AG10803 (cell line): ENCODE results near the gene SCGN.

Experiments used
- DNase-seq: peaks from one replicate; pipeline ENCODE4 v3.0.0; 2010; ENCODE audit warnings: low read depth
- H3K4me3 ChIP-seq: 2 replicates; pipeline ENCODE4 v1.5.1; 2011; ENCODE audit warnings: mild to moderate bottlenecking, low read length, control low read depth
- TF ChIP-seq, protein P1 (sequence below): conservative IDR thresholded peaks from 2 replicates; pipeline ENCODE4 v1.5.1; 2011; ENCODE audit warnings: mild to moderate bottlenecking, low read length, control low read depth, inconsistent platforms

Gene SCGN

DNA sequence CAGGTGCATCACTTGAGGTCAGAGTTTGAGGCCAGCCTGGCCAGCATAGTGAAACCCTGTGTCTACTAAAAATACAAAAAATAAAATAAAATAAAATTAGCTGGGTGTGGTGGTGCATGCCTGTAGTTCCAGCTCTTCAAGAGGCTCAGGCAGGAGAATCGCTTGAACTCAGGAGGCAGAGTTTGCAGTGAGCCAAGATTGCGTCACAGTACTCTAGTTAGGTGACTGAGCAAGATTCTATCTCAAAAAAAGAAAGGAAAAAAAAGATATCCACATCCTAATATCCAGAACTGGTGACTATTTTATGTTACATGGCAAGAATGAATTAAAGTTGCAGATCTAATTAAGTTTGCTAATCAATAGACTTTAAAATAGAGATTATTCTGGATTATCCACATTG lies 32.5 kb downstream of the SCGN start:
- TF ChIP-seq, protein P1, sequence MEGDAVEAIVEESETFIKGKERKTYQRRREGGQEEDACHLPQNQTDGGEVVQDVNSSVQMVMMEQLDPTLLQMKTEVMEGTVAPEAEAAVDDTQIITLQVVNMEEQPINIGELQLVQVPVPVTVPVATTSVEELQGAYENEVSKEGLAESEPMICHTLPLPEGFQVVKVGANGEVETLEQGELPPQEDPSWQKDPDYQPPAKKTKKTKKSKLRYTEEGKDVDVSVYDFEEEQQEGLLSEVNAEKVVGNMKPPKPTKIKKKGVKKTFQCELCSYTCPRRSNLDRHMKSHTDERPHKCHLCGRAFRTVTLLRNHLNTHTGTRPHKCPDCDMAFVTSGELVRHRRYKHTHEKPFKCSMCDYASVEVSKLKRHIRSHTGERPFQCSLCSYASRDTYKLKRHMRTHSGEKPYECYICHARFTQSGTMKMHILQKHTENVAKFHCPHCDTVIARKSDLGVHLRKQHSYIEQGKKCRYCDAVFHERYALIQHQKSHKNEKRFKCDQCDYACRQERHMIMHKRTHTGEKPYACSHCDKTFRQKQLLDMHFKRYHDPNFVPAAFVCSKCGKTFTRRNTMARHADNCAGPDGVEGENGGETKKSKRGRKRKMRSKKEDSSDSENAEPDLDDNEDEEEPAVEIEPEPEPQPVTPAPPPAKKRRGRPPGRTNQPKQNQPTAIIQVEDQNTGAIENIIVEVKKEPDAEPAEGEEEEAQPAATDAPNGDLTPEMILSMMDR: no peak
- H3K4me3 ChIP-seq: no peak overlapping the region
- DNase-seq: no peak

DNA sequence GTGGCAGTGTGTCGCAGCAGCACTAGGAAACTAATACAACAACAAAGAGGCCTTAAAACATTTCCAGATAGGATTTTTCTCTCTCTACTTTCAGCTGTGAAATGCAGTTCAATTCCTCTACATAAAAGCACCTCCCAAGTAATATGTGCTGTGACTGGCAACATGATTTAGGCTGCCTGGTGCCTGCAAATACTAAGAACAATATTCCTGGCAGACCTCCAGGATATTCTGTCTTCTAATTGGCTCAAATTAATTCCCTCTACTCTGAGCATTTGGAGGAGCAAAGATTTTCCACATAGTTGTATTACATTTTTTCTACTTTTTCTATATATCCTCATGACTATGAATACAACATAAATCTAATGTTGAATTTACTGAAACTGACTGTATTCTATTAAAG lies 33.2 kb downstream of the SCGN start:
- DNase-seq: no peak
- no peak overlapping the region for H3K4me3 ChIP-seq
- TF ChIP-seq, protein P1: no peak

GRCh38 chr6:25685896-25686295 lies 33.9 kb downstream of the SCGN start:
- no peak overlapping the region for H3K4me3 ChIP-seq
- no peak for DNase-seq
- TF ChIP-seq, protein P1: no peak

DNA sequence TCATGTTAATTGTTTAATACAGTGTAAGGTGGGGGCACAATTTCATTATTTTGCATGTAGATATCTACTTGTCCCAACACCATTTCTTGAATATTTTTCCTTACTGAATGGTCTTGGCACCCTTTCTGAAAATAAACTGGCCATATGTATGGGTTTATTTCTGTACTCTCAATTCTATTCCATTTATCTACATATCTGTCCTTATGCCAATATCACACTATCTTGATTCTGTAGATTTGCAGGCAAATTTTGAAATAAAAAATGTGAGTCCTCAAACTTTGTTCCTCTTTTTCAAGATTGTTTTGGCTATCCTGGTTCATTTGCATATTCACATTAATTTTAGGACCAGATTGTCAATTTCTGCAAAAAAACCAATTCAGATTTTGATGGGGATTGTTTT lies 34.8 kb downstream of the SCGN start:
- no peak for DNase-seq
- H3K4me3 ChIP-seq: no peak overlapping the region
- TF ChIP-seq, protein P1: no peak

DNA sequence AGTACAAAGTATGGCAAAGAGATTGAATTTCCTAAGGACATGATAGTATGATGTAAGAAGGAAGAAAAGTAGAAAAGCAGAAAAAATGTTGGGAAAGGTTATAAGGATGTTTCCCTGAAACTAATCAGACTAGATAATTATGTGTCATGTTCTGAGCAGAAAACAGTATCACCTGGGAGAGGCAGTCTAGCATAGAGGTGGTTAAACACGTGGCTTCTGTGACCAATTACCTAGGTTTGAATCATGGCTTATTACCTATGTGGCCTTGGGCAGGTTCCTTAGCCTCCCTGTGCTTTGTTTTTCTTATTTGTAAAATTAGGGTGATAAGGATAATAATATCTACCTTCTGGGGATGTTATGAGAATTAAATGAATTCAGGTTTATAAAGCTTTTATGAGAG lies 38.0 kb downstream of the SCGN start:
- H3K4me3 ChIP-seq: no peak overlapping the region
- TF ChIP-seq, protein P1: no peak
- DNase-seq: no peak

DNA sequence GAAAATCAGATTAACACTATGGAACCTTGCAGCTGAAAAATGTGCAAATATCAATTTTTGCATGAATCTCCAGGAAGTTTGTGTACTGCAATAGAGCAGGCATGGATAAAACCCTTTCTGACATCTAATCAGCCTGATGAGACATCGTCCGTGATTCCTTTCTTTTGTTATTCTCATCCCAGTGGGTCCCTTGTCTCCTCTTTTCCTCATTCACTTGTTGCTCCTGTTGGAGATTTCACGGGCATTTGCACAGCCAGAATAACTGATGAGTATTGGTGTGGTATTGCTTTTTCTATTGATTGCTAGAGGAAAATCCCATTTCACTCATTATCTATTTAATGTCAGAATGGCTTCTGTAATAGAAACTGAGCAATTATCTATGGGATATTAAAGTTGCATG lies 39.9 kb downstream of the SCGN start:
- H3K4me3 ChIP-seq: no peak overlapping the region
- no peak for DNase-seq
- TF ChIP-seq, protein P1: no peak

DNA sequence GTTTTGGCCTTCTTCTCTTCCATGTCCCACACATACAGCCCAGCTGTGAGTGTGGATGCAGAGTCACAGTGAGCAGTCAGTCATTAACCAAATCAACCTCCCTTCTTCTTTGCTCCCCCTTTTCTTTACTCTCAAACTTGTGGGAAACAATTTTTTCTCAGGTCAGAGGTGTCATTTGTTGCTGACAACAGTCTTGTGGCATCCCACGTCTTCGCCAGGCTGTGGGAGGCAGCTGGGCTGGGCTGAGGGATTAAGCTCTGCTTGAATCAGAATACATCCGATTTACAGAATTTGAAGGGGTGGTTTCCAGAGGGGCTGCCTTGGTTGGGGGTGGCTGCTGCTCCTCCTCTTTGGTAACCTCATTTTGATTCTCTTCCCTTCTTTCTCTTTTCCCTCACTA lies 40.5 kb downstream of the SCGN start:
- no peak for DNase-seq
- no peak overlapping the region for H3K4me3 ChIP-seq
- TF ChIP-seq, protein P1: no peak
